RWPE2 (cell line): Measurements from ENCODE around the gene TSHZ2.

Experiments used
- ATAC-seq: fragments of 200-7000 bp; cut with Tn5 transposase; 3 replicates; pipeline ENCODE4 v1.9.1; 2021; ENCODE audit warnings: low read depth
- DNase-seq: peaks from one replicate; pipeline ENCODE4 v3.0.0-alpha.2; 2020; ENCODE audit warnings: low spot score
- H3K27ac ChIP-seq: fragments of 450-650 bp; 2 replicates; pipeline ENCODE4 v1.5.1; 2017; ENCODE audit warnings: mild to moderate bottlenecking; ENCODE audit not compliant: poor library complexity, severe bottlenecking
- H3K27me3 ChIP-seq: fragments of 250-450 bp; sonication (Bioruptor Pico); 2 replicates; pipeline ENCODE4 v1.5.1; 2021; ENCODE audit warnings: mild to moderate bottlenecking, moderate library complexity; ENCODE audit not compliant: insufficient read depth, poor library complexity, severe bottlenecking
- H3K36me3 ChIP-seq: fragments of 250-450 bp; sonication (Bioruptor Pico); 2 replicates; pipeline ENCODE4 v1.5.1; 2020; ENCODE audit warnings: low read depth, mild to moderate bottlenecking, moderate library complexity
- H3K4me1 ChIP-seq: fragments of 250-450 bp; sonication (Bioruptor Pico); 2 replicates; pipeline ENCODE4 v1.5.1; 2021; ENCODE audit warnings: mild to moderate bottlenecking, moderate library complexity; ENCODE audit not compliant: insufficient read depth, poor library complexity, severe bottlenecking
- H3K4me3 ChIP-seq: fragments of 250-450 bp; sonication (Bioruptor Pico); 2 replicates; pipeline ENCODE4 v1.5.1; 2021; ENCODE audit warnings: mild to moderate bottlenecking, moderate library complexity; ENCODE audit not compliant: severe bottlenecking
- H3K9me3 ChIP-seq: fragments of 250-450 bp; sonication (Bioruptor Pico); 2 replicates; pipeline ENCODE4 v1.5.1; 2021; ENCODE audit warnings: mild to moderate bottlenecking, moderate library complexity; ENCODE audit not compliant: severe bottlenecking
- TF ChIP-seq, protein P1 (sequence below): fragments of 450-650 bp; IDR thresholded peaks from one replicate; pipeline ENCODE4 v1.5.1; 2017; ENCODE audit warnings: mild to moderate bottlenecking, moderate library complexity; ENCODE audit not compliant: poor library complexity, severe bottlenecking

TSHZ2 gene

GRCh38 chr20:53423587-53424146 lies 451.5 kb downstream of the TSHZ2 start:
- no peaks in the 10 kb centered on the region for H3K36me3 ChIP-seq
- peaks cover 10% of the 10 kb centered on the region for H3K27me3 ChIP-seq
- H3K4me1 ChIP-seq, result no peaks in the 10 kb centered on the region
- ATAC-seq, result no peak
- TF ChIP-seq, protein P1, sequence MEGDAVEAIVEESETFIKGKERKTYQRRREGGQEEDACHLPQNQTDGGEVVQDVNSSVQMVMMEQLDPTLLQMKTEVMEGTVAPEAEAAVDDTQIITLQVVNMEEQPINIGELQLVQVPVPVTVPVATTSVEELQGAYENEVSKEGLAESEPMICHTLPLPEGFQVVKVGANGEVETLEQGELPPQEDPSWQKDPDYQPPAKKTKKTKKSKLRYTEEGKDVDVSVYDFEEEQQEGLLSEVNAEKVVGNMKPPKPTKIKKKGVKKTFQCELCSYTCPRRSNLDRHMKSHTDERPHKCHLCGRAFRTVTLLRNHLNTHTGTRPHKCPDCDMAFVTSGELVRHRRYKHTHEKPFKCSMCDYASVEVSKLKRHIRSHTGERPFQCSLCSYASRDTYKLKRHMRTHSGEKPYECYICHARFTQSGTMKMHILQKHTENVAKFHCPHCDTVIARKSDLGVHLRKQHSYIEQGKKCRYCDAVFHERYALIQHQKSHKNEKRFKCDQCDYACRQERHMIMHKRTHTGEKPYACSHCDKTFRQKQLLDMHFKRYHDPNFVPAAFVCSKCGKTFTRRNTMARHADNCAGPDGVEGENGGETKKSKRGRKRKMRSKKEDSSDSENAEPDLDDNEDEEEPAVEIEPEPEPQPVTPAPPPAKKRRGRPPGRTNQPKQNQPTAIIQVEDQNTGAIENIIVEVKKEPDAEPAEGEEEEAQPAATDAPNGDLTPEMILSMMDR, result no peak
- H3K4me3 ChIP-seq, result no peak overlapping the region
- no peak for DNase-seq
- no peak overlapping the region for H3K27ac ChIP-seq
- no peaks in the 10 kb centered on the region for H3K9me3 ChIP-seq

GRCh38 chr20:53425481-53425880 lies 453.3 kb downstream of the TSHZ2 start:
- Histone ChIP-seq H3K27ac (no peak overlapping the region), H3K4me3 (no peak overlapping the region), H3K9me3 (no peaks in the 10 kb centered on the region), H3K36me3 (no peaks in the 10 kb centered on the region), H3K27me3 (peaks cover 14% of the 10 kb centered on the region), H3K4me1 (no peaks in the 10 kb centered on the region)
- DNase-seq (no peak), ATAC-seq (no peak)
- TF ChIP-seq, protein P1, result no peak

- Histone ChIP-seq H3K9me3 (no peaks in the 10 kb centered on the region), H3K27ac (no peak overlapping the region), H3K4me3 (no peak overlapping the region), H3K36me3 (no peaks in the 10 kb centered on the region), H3K4me1 (no peaks in the 10 kb centered on the region), H3K27me3 (peaks cover 14% of the 10 kb centered on the region)
- TF ChIP-seq, protein P1, result no peak
- no peak for ATAC-seq
- no peak for DNase-seq
Measured at GRCh38 chr20:53425941-53426340, 453.8 kb downstream of the TSHZ2 start.

GRCh38 chr20:53426766-53427312 lies 454.7 kb downstream of the TSHZ2 start:
- Histone ChIP-seq H3K4me3 (no peak overlapping the region), H3K36me3 (no peaks in the 10 kb centered on the region), H3K27me3 (peaks cover 14% of the 10 kb centered on the region), H3K4me1 (no peaks in the 10 kb centered on the region), H3K27ac (no peak overlapping the region), H3K9me3 (no peaks in the 10 kb centered on the region)
- DNase-seq (no peak), ATAC-seq (no peak)
- TF ChIP-seq, protein P1, result no peak

DNA sequence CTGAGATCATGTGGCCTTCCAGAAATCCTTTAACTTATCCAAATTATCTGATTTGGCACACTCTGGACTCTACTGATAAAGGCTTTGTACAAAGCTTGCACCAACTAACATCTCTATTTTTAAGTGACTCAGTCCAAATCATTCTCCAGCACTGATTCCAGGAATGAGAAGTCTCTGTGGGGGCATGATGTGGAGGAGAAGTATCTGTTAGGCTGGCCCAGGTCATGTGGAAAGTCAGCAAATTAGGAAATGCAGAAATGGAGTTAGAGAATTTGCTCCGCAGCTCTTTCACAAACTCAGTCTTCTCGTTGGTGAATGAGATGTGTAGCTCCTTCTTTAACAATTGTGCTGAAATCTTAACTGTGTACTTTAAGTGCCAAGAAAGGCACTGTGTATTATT lies 455.8 kb downstream of the TSHZ2 start:
- H3K27ac ChIP-seq, result no peak overlapping the region
- H3K4me3 ChIP-seq, result no peak overlapping the region
- H3K9me3 ChIP-seq, result no peaks in the 10 kb centered on the region
- H3K27me3 ChIP-seq, result peaks cover 19% of the 10 kb centered on the region
- TF ChIP-seq, protein P1, result no peak
- H3K4me1 ChIP-seq, result no peaks in the 10 kb centered on the region
- DNase-seq (no peak), ATAC-seq (no peak)
- H3K36me3 ChIP-seq, result no peaks in the 10 kb centered on the region
